NT2/D1 (cell line): Measurements from ENCODE around the gene F13A1.
A peak's percentile ranks its signal among the peaks of the same experiment; 100 is the strongest.

ENCODE experiments used
- DNase-seq: peaks from one replicate; pipeline ENCODE4 v3.0.0-alpha.2; 2011; ENCODE audit warnings: low read depth, low spot score
- H3K27me3 ChIP-seq: 2 replicates; pipeline ENCODE4 v1.6.0; 2011; ENCODE audit warnings: mild to moderate bottlenecking; ENCODE audit not compliant: insufficient read length, insufficient read depth
- H3K36me3 ChIP-seq: 2 replicates; pipeline ENCODE4 v1.6.1; 2011; ENCODE audit warnings: mild to moderate bottlenecking, low read length, mixed read lengths; ENCODE audit not compliant: insufficient read depth, insufficient read length
- H3K4me1 ChIP-seq: 2 replicates; pipeline ENCODE4 v1.5.1; 2011; ENCODE audit not compliant: insufficient read depth, insufficient read length
- H3K4me3 ChIP-seq: 2 replicates; pipeline ENCODE4 v1.5.1; 2011; ENCODE audit warnings: low read depth; ENCODE audit not compliant: insufficient read length
- H3K9ac ChIP-seq: 2 replicates; pipeline ENCODE4 v1.6.0; 2011; ENCODE audit warnings: low read depth; ENCODE audit not compliant: insufficient read length
- H3K9me3 ChIP-seq: 2 replicates; pipeline ENCODE4 v1.5.1; 2011; ENCODE audit warnings: mild to moderate bottlenecking, low read length; ENCODE audit not compliant: insufficient read depth
- SUZ12 ChIP-seq: IDR thresholded peaks from 2 replicates; pipeline ENCODE4 v1.6.1; 2011; ENCODE audit not compliant: insufficient read length, insufficient read depth; ENCODE audit errors: extremely low read depth
- YY1 ChIP-seq: IDR thresholded peaks from 2 replicates; pipeline ENCODE4 v1.6.1; 2011; ENCODE audit not compliant: insufficient read length, insufficient read depth
- ZNF274 ChIP-seq: IDR thresholded peaks from 2 replicates; pipeline ENCODE4 v1.6.1; 2011; ENCODE audit warnings: mild to moderate bottlenecking, low read depth, low read length

The F13A1 gene

GRCh38 chr6:6176127-6176526, 144.3 kb downstream of the F13A1 start:
- TF ChIP-seq ZNF274 = no peak
- no peaks in the 10 kb centered on the region for H3K4me1 ChIP-seq
- H3K4me3 ChIP-seq = no peak overlapping the region
- no peak overlapping the region for H3K9ac ChIP-seq
- DNase-seq = no peak
- H3K36me3 ChIP-seq = no peaks in the 10 kb centered on the region
- no peaks in the 10 kb centered on the region for H3K27me3 ChIP-seq
- no peaks in the 10 kb centered on the region for H3K9me3 ChIP-seq

GRCh38 chr6:6169141-6169540, 151.3 kb downstream of the F13A1 start:
- Histone ChIP-seq H3K9ac (no peak overlapping the region), H3K27me3 (no peaks in the 10 kb centered on the region), H3K9me3 (no peaks in the 10 kb centered on the region), H3K36me3 (no peaks in the 10 kb centered on the region), H3K4me1 (peaks cover 3% of the 10 kb centered on the region), H3K4me3 (no peak overlapping the region)
- DNase-seq = peak; percentile 56
- no peak for TF ChIP-seq SUZ12
- no peak for TF ChIP-seq YY1
- no peak for TF ChIP-seq ZNF274

GRCh38 chr6:6166064-6166463, 154.4 kb downstream of the F13A1 start:
- H3K4me3 ChIP-seq = no peak overlapping the region
- H3K27me3 ChIP-seq = no peaks in the 10 kb centered on the region
- DNase-seq = no peak
- no peaks in the 10 kb centered on the region for H3K36me3 ChIP-seq
- TF ChIP-seq SUZ12 (no peak), ZNF274 (no peak), YY1 (no peak)
- no peaks in the 10 kb centered on the region for H3K9me3 ChIP-seq
- peaks cover 3% of the 10 kb centered on the region for H3K4me1 ChIP-seq
- no peak overlapping the region for H3K9ac ChIP-seq

GRCh38 chr6:6164367-6164766, 156.1 kb downstream of the F13A1 start:
- DNase-seq = no peak
- Histone ChIP-seq H3K9ac (no peak overlapping the region), H3K36me3 (no peaks in the 10 kb centered on the region), H3K4me1 (peaks cover 3% of the 10 kb centered on the region), H3K4me3 (no peak overlapping the region), H3K9me3 (no peaks in the 10 kb centered on the region), H3K27me3 (no peaks in the 10 kb centered on the region)
- no peak for TF ChIP-seq ZNF274

GRCh38 chr6:6154335-6154734, 166.1 kb downstream of the F13A1 start:
- Histone ChIP-seq H3K9me3 (no peaks in the 10 kb centered on the region), H3K27me3 (no peaks in the 10 kb centered on the region), H3K4me1 (no peaks in the 10 kb centered on the region), H3K36me3 (no peaks in the 10 kb centered on the region), H3K9ac (no peak overlapping the region), H3K4me3 (no peak overlapping the region)
- no peak for TF ChIP-seq ZNF274
- no peak for TF ChIP-seq YY1
- no peak for TF ChIP-seq SUZ12
- no peak for DNase-seq

GRCh38 chr6:6152060-6152459, 168.4 kb downstream of the F13A1 start:
- no peak for DNase-seq
- Histone ChIP-seq H3K4me1 (no peaks in the 10 kb centered on the region), H3K9me3 (no peaks in the 10 kb centered on the region), H3K27me3 (no peaks in the 10 kb centered on the region), H3K9ac (no peak overlapping the region), H3K36me3 (no peaks in the 10 kb centered on the region), H3K4me3 (no peak overlapping the region)
- TF ChIP-seq SUZ12 (no peak), YY1 (no peak), ZNF274 (no peak)

- H3K4me1 ChIP-seq = no peaks in the 10 kb centered on the region
- no peaks in the 10 kb centered on the region for H3K27me3 ChIP-seq
- no peak for DNase-seq
- TF ChIP-seq SUZ12 = no peak
- no peak for TF ChIP-seq ZNF274
- no peak for TF ChIP-seq YY1
- no peaks in the 10 kb centered on the region for H3K9me3 ChIP-seq
- no peak overlapping the region for H3K9ac ChIP-seq
- H3K4me3 ChIP-seq = no peak overlapping the region
- H3K36me3 ChIP-seq = no peaks in the 10 kb centered on the region
Measured at GRCh38 chr6:6148192-6148815, 172.2 kb downstream of the F13A1 start.
